DMS53 treated with DMSO at 0.1 percent for 48 hours (cell line): Measurements from ENCODE around the gene LCN6.
"Not testable (repeated sequence)": the region's sequence is repeated elsewhere in the genome, so short reads cannot be mapped to it uniquely, and the experiment has no call there.

Experiments used
- DNase-seq: peaks from one replicate; lab custom pipeline; 2025; ENCODE audit not compliant: unreplicated experiment; lab: John Stamatoyannopoulos, UW

The LCN6 gene

DNA sequence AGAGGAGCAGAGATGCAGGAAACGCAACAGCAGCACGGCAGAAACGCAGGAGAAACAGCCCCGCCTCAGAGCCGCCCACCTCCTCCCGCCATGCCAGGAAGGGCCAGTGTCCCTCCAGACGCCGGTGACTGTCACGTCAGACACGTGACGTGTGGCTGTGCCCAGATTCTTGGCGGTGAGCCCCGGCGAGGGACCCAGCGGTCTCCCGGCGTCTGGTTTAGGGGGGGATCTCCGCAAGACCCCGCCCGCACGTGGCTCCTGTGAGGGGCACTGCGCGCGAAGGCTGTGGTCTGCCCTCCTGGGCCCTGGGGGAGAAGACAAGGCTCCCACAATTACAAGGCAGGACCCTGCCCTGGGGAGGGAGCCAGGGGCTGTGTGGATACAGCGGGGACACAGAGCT is 12.1 kb upstream of the LCN6 start:
- DNase-seq: no peak

DNA sequence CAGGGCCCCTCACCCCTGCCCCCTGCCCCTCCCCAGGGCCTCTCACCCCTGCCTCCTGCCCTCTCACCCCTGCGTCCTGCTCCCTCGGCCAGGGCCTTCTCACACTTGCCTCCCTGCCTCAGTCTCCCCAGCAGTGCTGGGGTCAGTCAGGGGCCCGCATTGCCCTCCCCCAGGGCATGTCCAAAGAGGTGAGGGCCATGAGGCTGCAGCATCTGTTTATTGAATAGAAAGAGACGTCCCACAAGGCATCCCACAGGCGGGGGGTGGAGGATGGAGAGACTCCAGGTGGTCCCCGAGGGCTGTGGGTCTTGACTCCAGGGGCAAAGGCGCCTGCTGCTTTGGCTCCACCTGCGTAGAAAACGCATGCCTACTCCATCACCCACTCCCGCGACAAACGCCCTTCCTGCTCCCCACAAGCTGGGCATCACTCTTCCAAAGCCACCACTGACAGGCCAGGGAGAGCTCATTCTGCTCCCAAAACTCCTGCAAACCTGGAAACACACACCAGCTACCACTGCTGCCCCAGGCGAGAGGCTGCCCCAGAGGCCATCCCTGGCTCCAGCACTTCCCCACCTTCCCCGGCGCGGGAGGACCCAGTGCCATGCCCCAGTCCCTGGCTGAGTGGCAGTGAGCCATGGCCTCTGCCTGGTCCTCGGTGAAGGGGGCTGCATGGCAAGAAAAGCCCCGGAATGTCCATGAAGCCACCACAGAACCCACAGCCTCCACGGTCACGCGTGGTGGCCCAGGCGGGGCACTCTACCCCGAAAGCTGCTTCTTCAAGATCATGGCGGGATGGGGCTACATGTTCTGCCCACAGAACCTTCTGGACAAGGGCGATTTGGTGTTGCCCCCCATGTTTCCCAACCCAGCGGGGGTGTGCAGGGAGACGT is 11.4 kb upstream of the LCN6 start:
- DNase-seq: no peak

DNA sequence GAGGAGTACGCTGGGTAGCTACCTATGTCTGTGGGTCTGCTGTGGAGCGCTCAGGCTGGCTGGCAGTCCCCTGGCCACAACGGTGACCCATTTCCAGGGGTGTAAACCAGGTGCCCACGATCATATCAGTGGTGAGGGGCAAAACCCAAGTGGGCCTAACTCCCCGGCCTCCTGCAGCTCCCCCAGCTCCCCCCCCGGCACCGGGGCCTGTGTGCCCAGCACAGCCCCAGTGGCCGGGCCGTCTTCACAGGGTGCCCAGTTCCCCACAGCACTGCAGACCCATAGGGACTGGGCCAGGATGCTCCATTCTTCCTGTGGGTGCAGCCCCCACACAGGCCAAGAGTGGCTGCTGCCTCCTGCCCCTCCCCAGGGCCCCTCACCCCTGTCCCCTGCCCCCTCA is 10.7 kb upstream of the LCN6 start:
- no peak for DNase-seq

DNA sequence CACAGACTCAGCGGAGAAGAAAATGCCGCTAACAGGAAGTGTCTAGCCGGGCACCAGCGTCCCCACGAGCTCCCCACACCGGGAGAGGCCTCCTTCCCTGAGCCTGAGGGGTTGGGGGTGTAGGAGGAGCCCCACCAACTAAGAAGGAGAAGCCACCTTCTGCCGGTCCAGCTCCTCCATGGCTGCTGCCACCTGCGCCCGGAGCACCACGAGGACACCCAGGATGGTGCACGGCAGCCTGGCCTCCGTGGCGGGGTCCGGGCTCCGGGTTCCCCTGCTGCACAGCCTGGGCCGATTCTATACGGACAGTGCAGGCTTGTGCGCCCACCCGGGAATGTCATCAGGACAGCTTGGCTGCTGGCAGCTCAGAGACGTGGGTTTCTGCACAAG is 9.4 kb upstream of the LCN6 start:
- no peak for DNase-seq

DNA sequence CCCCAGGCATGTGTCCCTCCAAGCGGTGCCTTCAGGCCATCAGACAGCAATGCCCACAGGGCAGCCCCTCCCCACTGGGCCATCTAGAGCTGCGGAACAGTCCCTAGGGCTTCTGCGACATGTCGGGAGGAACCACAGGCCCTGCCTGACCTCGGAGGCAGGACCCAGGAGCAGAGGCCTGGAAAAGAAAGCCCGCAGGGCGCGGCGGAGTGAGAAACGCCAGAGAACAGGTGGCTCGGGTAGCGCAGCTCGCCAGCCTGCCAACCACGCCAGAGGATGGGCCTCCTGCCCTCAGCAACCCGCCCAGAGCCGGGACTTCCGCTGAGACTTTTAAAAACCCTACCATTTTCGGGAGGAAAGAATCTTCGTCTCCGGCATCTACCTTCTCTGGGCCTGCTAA is 9.0 kb upstream of the LCN6 start:
- no peak for DNase-seq

DNA sequence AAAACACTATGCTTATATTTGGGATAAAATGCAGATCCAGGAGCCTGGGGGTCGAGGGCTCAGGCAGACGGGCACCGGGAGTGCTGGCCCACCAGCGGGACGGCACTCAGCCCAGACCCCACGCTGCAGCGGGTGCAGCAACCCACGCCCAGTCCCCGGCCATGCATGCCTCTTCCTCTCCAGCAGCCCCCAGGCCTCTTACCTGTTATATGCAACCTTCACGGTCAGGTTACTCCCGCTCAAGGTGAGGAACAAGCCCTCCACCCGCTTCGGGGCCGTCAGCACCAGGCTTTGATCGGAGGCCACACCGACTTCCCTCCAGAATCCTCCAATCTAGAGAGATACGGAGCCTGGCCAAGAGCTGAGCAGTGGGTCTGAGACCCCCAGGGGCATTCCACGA is 8.5 kb upstream of the LCN6 start:
- DNase-seq: no peak

DNA sequence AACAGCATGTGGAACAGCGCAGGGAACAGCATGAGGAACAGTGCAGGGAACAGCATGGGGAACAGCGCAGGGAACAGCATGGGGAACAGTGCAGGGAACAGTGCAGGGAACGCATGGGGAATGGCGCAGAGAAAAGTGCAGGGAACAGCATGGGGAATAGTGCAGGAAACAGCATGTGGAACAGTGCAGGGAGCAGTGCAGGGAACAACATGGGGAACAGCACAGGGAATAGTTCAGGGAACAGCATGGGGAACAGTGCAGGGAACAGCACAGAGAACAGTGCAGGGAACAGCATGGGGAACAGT is 7.8 kb upstream of the LCN6 start:
- no peak for DNase-seq

DNA sequence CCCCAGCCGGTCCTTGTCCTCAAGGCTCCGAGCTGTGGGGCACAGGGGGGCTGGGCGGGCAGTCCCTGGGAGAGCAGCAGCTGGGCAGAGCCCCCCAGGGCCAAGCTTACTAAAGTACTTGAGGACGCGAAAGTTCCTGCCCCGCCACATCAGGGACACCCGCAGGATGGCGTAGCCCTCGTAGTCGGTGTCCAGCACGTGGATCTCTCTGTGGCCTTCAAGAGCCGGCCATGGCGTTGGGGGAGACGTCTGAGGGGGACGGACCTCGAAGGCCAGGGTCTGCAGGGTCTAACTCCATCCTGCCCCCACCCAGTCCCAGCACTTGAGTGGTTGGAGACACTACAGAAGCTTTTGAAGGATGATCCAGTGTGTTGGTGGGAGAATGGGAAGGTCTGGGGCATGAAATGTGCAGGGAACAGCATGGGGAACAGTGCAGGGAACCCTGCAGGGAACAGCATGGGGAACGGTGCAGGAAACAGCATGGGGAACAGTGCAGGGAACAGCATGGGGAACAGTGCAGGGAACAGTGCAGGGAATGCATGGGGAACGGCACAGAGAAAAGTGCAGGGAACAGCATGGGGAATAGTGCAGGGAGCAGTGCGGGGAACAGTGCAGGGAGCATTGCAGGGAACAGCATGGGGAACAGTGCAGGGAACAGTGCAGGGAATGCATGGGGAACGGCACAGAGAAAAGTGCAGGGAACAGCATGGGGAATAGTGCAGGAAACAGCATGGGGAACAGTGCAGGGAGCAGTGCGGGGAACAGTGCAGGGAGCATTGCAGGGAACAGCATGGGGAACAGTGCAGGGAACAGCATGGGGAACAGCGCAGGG is 7.2 kb upstream of the LCN6 start:
- not testable (repeated sequence) for DNase-seq

DNA sequence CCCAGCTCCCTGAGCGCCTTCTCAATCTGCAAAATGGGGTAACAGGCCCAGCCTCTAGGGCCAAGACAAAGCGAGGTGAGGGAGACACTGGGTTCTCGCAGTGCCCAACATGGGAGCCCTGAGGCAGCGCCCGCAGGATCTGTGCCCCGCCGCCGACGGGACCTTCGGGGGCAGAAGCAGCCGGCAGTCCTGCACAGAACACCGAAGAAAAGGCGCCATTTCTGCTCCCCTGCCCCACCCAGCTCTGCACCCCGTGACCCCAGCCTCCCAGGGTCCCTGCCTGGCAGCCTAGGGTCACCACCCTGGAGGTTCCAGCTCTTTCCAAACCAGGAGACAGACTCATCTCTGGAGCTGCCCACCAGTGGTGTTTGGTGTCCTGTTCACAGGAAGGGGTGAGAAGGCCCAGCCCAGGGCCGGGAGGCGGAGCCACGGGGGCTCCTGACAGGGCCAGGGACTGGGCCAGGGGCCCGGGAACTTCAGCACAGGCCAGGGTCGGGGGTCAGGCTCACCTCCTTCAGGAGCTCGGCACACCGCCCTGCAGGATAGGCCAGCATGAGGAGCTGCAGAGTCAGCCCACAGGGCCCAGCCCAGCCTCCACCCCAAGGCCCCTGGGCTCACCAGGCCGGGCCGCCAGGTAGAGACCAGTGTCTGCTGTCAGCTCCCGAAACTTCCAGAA is 6.4 kb upstream of the LCN6 start:
- DNase-seq: no peak

DNA sequence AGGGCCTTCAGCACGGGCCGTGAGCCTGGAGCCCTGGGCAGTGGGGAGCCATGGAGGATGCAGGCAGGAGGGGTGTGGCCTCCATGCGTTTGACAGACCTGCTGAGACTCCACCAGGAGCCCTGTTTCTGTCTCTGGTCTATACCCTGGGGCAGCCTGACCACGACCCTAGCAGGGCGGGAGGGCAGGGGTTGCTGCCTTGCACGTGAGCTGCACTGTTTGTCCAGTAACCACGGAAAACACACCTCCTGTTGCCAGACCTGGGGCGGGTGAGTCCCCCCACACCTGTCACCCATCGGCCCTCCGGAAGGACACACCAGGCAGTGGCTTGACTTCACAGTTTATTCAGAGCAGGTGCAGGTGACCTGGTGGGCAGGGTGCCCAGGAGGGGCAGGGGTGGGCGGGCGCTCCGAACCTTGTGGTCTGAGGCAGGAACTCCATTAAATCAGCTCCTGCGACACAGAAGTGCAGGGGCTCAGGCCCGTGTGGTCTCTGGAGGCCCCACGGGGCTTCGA is 5.8 kb upstream of the LCN6 start:
- DNase-seq: peak; percentile 9

DNA sequence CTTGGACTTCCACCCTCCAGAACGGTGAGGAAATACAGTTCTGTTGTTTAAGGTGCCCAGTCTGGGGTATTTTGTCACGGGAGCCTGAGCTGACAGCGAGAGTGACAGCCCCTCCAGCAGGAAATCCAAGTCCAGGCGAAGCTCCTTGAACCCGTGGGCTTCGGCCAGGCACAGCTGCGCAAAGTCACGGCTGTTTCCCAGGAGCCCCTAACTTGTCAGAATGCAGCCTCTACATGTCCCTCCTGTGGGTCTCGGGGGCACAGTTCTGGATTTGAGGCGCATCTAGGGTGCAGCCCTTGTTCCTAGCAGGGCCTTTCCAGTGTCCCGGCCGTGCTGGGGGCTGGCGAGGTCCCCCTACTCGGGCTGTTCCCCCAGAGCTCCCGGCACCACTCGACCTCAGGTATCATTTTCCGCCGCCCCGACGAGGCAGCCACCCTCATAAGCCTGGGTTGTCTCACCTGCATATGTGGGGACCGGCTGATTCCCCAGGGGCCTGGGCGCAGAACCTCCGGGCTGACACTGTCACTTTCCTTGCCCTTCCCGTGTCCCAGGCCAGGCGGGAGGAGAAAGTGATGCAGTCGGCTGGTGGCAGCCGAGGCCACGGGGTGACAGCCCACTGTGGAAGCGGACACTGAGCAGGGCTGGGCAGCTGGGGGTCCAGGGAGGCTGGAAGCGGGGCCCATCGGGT is 5.2 kb upstream of the LCN6 start:
- no peak for DNase-seq

DNA sequence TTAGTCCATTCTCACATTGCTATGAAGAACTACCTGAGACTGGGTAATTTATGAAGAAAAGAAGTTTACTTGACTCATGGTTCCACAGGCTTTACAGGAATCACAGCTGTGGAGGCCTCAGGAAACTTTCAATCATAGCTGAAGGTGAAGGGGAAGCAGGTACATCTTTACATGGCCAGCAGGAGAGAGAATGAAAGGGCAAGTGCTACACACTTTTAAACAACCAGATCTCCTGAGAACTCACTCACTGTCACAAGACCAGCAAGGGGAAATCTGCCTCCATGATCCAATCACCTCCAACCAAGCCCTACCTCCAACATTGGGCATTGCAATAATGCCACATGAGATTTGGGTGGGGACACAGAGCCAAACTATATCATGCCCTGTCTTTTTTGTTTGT is 3.5 kb upstream of the LCN6 start:
- no peak for DNase-seq

DNA sequence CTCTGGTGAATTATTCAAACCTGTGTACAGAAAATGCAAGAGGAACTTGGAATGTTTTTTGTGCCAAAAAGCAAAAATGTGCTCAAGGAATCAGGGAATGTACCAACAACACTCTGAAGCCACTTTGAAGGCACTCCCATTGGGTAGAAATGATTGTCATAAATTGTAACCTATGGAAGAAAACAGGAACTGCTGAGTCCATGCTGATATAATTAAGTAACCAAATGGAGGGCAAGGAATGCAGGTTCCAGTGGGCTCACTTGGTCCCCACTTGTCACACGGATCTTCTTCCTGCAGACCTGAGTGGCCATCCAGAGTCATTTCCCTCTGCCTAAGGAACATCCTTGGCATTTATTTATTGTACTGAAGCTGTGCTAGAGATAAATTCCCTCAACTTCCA is 2.9 kb upstream of the LCN6 start:
- DNase-seq: no peak

DNA sequence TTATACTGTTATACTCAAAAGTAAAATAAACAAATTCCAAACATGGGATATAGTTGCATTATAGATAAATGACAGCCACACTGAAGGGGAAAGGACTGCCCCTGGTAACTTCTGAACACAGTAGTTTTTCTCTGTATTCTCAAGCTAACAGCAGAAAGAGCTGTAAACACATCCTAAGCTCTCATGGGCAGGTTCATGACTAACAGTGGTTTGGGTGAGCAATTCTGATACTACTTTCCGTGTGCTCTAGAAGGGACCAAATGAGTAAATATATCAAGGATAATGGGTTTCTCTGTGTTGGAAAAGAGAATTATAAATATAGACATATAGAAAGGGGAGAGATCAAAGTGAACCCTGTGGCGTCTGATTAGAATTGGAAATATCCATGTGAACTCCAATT is 2.2 kb upstream of the LCN6 start:
- DNase-seq: no peak

DNA sequence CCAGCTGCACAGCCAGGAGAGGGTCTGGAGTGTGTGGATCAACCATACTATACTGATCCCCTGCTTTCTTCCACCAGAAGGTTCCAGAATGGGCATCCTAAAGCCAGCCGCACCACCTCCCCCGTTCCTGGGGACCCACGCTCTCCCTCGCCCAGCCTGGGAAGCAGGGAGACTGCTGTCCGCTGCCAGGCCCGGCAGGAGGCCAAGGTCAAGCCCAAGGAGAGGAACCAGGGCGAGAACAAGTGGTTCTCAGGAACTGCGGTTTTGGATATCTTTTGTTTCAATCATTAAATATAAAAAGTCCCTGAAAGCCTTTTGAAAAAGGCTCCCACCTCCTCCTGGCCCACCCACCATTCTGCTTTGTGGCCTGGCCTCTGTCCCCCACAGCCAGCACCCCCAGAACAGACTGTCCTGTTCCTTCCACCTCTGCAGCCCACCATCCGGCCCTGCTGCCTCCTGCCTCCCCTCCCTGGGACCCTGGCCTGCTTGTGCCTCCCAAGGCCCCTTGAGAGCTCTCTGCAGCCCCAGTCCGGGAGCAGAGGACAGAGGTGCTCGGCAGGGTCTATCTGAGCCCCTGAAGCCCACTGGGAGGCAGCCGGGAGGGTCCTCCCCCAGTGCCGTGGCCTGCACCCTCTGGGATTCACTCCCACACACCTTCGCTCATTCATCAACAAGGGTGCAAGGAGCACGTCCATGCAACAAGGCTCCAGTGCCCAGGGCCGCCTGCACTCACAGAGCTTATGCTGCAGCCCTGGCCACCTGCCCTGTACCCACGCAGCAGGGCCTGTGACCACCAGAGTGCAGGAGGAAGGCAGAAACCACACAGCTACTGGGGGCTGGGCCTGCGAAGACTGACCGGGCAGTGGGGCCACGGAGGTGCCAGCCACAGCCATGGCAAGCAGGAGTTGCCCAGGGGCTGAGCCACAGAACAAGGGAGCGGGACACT is 614 bp upstream of the LCN6 start:
- DNase-seq: no peak

DNA sequence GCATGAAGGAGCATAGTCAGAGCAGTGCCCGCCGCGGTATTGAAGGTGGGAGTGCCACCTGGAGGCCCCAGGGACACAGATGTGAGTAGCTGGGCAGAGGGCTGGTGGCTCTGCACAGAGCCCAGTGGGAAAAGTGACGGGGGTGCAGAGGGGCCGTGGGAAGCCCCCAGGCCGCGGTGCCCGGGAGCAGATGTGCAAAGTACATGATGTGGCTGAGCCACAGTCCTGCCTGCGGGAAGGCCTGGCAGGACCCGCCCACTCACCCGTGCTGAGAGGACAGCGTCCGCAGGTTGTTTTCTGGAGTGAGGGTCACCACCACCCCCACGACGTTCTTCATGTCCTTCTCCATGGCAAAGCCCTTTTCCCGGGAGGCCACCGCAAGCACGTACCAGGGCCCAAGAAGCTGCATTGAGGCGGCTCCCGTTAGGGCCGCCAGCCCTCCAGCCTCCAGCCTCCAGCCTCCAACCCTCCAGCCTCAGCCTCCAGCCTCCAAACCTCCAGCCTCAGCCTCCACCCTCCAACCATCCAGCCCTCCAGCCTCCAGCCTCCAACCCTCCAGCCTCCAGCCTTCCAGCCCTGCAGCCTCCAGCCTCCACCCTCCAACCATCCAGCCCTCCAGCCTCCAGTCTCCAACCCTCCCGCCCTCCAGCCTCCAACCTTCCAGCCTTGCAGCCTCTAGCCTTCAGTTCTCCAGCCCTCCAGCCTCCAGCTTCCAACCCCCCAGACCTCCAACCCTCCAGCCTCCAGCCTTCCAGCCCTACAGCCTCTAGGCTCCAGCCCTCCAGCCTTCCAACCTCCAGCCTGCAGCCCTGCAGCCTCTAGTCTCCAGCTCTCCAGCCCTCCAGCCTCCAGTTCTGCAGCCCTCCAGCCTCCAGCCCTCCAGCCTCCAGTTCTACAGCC is 914 bp downstream of the LCN6 start:
- DNase-seq: no peak

DNA sequence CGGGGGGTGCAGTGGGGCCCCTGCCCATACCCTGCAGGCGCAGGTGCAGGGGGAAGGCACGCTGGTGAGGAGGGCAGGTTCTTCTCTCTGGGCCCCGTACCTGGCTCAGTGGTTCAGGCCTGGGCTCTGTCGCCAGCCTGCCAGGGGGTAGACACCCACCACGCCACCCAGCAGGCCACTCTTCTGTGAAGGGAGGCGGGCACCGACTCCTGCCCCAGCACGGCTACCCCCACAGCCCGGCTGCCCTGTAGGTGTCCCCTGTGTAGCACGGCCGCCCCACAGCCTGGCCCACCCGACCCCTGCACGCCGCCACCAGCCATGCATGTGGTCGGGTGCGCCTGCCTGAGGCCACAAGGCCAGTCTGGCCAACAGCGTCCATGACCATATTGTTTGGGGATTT is 1.7 kb downstream of the LCN6 start:
- DNase-seq: no peak

DNA sequence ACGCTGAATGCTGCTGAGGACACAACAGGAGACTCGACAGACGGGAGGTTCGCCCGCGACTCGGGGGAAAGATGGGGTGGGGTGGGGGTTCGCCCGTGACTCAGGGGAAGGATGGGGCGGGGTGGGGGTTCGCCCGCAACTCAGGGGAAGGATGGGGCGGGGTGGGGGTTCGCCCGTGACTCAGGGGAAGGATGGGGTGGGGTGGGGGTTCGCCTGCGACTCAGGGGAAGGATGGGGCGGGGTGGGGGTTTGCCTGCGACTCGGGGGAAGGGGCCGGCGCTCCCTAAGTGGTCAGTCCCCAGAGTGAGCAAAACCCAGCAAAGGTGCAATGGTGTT is 2.2 kb downstream of the LCN6 start:
- DNase-seq: no peak
